HG02623 (cell line): Measurements from ENCODE around the gene PIAS1.

Experiments
- ATAC-seq: cut with Tn5 transposase; IDR thresholded peaks from one replicate; pipeline ENCODE4 v1.9.1; 2021; ENCODE audit warnings: moderate library complexity; ENCODE audit not compliant: unreplicated experiment

The PIAS1 gene

GRCh38 chr15:68175526-68175925, 121.4 kb downstream of the PIAS1 start:
- ATAC-seq, result no peak

- no peak for ATAC-seq
Measured at GRCh38 chr15:68176601-68177000, 122.5 kb downstream of the PIAS1 start.

GRCh38 chr15:68177742-68178141, 123.6 kb downstream of the PIAS1 start:
- no peak for ATAC-seq

- ATAC-seq, result no peak
Measured at GRCh38 chr15:68183616-68184315, 129.7 kb downstream of the PIAS1 start.

GRCh38 chr15:68184616-68185480, 130.7 kb downstream of the PIAS1 start:
- ATAC-seq, result no peak

GRCh38 chr15:68186671-68187397, 132.7 kb downstream of the PIAS1 start:
- no peak for ATAC-seq

GRCh38 chr15:68187559-68187958, 133.4 kb downstream of the PIAS1 start:
- ATAC-seq, result no peak

- no peak for ATAC-seq
Measured at GRCh38 chr15:68188647-68189046, 134.5 kb downstream of the PIAS1 start.

- ATAC-seq, result no peak
Measured at GRCh38 chr15:68190048-68190447, 135.9 kb downstream of the PIAS1 start.

GRCh38 chr15:68191555-68191954, 137.4 kb downstream of the PIAS1 start:
- no peak for ATAC-seq

- ATAC-seq, result no peak
Measured at GRCh38 chr15:68192117-68192516, 138.0 kb downstream of the PIAS1 start.

GRCh38 chr15:68192804-68193486, 138.8 kb downstream of the PIAS1 start:
- ATAC-seq, result no peak

- ATAC-seq, result no peak
Measured at GRCh38 chr15:68195336-68196112, 141.4 kb downstream of the PIAS1 start.

GRCh38 chr15:68196445-68197169, 142.5 kb downstream of the PIAS1 start:
- ATAC-seq, result no peak

GRCh38 chr15:68197170-68197492, 143.0 kb downstream of the PIAS1 start:
- no peak for ATAC-seq

- ATAC-seq, result no peak
Measured at GRCh38 chr15:68197661-68198437, 143.7 kb downstream of the PIAS1 start.

- ATAC-seq, result no peak
Measured at GRCh38 chr15:68199340-68199739, 145.2 kb downstream of the PIAS1 start.

GRCh38 chr15:68200016-68200861, 146.1 kb downstream of the PIAS1 start:
- ATAC-seq, result no peak
